Prostate gland (tissue), 2 donors: ENCODE data around the gene DENND4C. TPM values are rescaled to one million over a fixed set of nuclear protein-coding genes. Genes with fewer than 3 reads are reported as not detected.
"Not testable (repeated sequence)": the region's sequence is repeated elsewhere in the genome, so short reads cannot be mapped to it uniquely, and the experiment has no call there.

Experiments used
- DNase-seq: peaks from one replicate; pipeline ENCODE4 v3.0.0-alpha.2; 2019; ENCODE audit warnings: low spot score
- H3K27ac ChIP-seq, 2 donors: fragments of 200-600 bp; sonication (generic); 2 replicates each; pipeline ENCODE4 v1.5.1; 2017 to 2019
- H3K27me3 ChIP-seq: fragments of 200-600 bp; sonication (generic); replicated peaks from 2 replicates; pipeline ENCODE4 v1.5.1; 2019; ENCODE audit not compliant: insufficient read depth
- H3K36me3 ChIP-seq, 2 donors: fragments of 200-600 bp; sonication (generic); 1 replicate in 1 of 2; 2 replicates in 1 of 2; pipeline versions ENCODE4 v1.5.1 to v1.8.1; 2017 to 2019
- H3K4me1 ChIP-seq: fragments of 200-600 bp; sonication (generic); replicated peaks from 2 replicates; pipeline ENCODE4 v1.5.1; 2019
- H3K4me3 ChIP-seq, 2 donors: fragments of 200-600 bp; sonication (generic); 2 replicates each; pipeline ENCODE4 v1.5.1; 2017 to 2019
- H3K9me3 ChIP-seq: fragments of 200-600 bp; sonication (generic); 2 replicates; pipeline ENCODE4 v1.5.1; 2017
- CTCF ChIP-seq, 4 experiments: fragments of 200-600 bp in 2 of 4; fragments of 450-650 bp in 2 of 4; sonication (generic) in 2 of 4; IDR thresholded peaks; 1 replicate in 3 of 4; 2 replicates in 1 of 4; pipeline ENCODE4 v1.5.1; 2016 to 2019; ENCODE audit warnings: antibody characterized with exemption in 4 of 4, mild to moderate bottlenecking in 2 of 4, moderate library complexity in 2 of 4
- POLR2A ChIP-seq: fragments of 450-650 bp; IDR thresholded peaks from one replicate; pipeline ENCODE4 v1.6.1; 2016; ENCODE audit warnings: antibody characterized with exemption, mild to moderate bottlenecking
- POLR2AphosphoS5 ChIP-seq: sonication (generic); formaldehyde crosslinking; IDR thresholded peaks from one replicate; pipeline ENCODE4 v1.6.1; 2017; ENCODE audit warnings: antibody characterized with exemption
- WGBS: methylation state at CpG from one replicate; pipeline ENCODE4 v1.1.5; 2018; 5-methylcytosine and 5-hydroxymethylcytosine counted together
- intact Hi-C: fragments of 100-400 bp; cut with DNase I; formaldehyde crosslinking; loops from one replicate; pipeline ENCODE4 v1.14.2; 2022
- total RNA-seq, 2 donors: library from RNA; depleted of rRNA; stranded (reverse); fragments of >200 nt; gene quantifications; one replicate each; pipeline ENCODE4 v1.1.0, GENCODE V29; 2016

The DENND4C gene
- total RNA-seq, 2 donors from 2014 or later: 71.4 to 104 TPM

- Histone ChIP-seq H3K36me3 (no peaks in the 10 kb centered on the region), H3K4me3 (no peak overlapping the region), H3K27me3 (no peaks in the 10 kb centered on the region), H3K9me3 (no peaks in the 10 kb centered on the region), H3K27ac (no peak overlapping the region), H3K4me1 (no peaks in the 10 kb centered on the region)
- WGBS: 71% methylated on average over 7 of the region's 7 CpGs
- no peak for DNase-seq
- TF ChIP-seq POLR2A (no peak), POLR2AphosphoS5 (no peak)
- intact Hi-C loops: no loop called here
Measured at GRCh38 chr9:19252174-19252884, 21.8 kb downstream of the DENND4C start.

GRCh38 chr9:19252885-19253219 is 22.4 kb downstream of the DENND4C start:
- no peak for TF ChIP-seq CTCF (IDR thresholded peaks at IDR 0.05)
- TF ChIP-seq POLR2A: no peak
- H3K27ac ChIP-seq: no peak overlapping the region
- no peaks in the 10 kb centered on the region for H3K27me3 ChIP-seq
- no peak overlapping the region for H3K4me3 ChIP-seq
- no peaks in the 10 kb centered on the region for H3K4me1 ChIP-seq
- H3K9me3 ChIP-seq: no peaks in the 10 kb centered on the region
- H3K36me3 ChIP-seq: no peaks in the 10 kb centered on the region
- DNase-seq: no peak
- intact Hi-C loops: no loop called here
- 84% methylated on average over 4 of the region's 4 CpGs for WGBS

- Histone ChIP-seq H3K4me1 (no peaks in the 10 kb centered on the region), H3K36me3 (no peaks in the 10 kb centered on the region), H3K4me3 (no peak overlapping the region), H3K27ac (no peak overlapping the region), H3K27me3 (no peaks in the 10 kb centered on the region), H3K9me3 (no peaks in the 10 kb centered on the region)
- intact Hi-C loops: no loop called here
- TF ChIP-seq POLR2AphosphoS5 (no peak), CTCF (IDR thresholded peaks at IDR 0.05) (no peak), POLR2A (no peak)
- 86% methylated on average over 2 of the region's 2 CpGs for WGBS
- no peak for DNase-seq
Measured at GRCh38 chr9:19255112-19255511, 24.6 kb downstream of the DENND4C start.

- TF ChIP-seq POLR2AphosphoS5: no peak
- no peak for TF ChIP-seq POLR2A
- TF ChIP-seq CTCF (IDR thresholded peaks at IDR 0.05): no peak
- intact Hi-C loops: no loop called here
- no peak overlapping the region for H3K4me3 ChIP-seq
- no peak overlapping the region for H3K27ac ChIP-seq
- no peaks in the 10 kb centered on the region for H3K36me3 ChIP-seq
- DNase-seq: no peak
- H3K9me3 ChIP-seq: no peaks in the 10 kb centered on the region
- H3K4me1 ChIP-seq: no peaks in the 10 kb centered on the region
- H3K27me3 ChIP-seq: no peaks in the 10 kb centered on the region
Measured at GRCh38 chr9:19255821-19256220, 25.3 kb downstream of the DENND4C start.

GRCh38 chr9:19259665-19260255 is 29.3 kb downstream of the DENND4C start:
- H3K27me3 ChIP-seq, H3K4me1 ChIP-seq, H3K27ac ChIP-seq, H3K9me3 ChIP-seq, H3K36me3 ChIP-seq, intact Hi-C loops, DNase-seq, H3K4me3 ChIP-seq: not testable (repeated sequence)
- WGBS: 95% methylated on average over 8 of the region's 8 CpGs

GRCh38 chr9:19265602-19266001 is 35.1 kb downstream of the DENND4C start:
- H3K27ac ChIP-seq, DNase-seq, H3K9me3 ChIP-seq, intact Hi-C loops, H3K4me3 ChIP-seq, H3K36me3 ChIP-seq, H3K4me1 ChIP-seq, H3K27me3 ChIP-seq: not testable (repeated sequence)
- WGBS: 98% methylated on average over 4 of the region's 4 CpGs

GRCh38 chr9:19266778-19267384 is 36.4 kb downstream of the DENND4C start:
- H3K4me3 ChIP-seq, H3K36me3 ChIP-seq, H3K4me1 ChIP-seq, H3K27me3 ChIP-seq, H3K27ac ChIP-seq, DNase-seq, H3K9me3 ChIP-seq, intact Hi-C loops: not testable (repeated sequence)
- 97% methylated on average over 3 of the region's 3 CpGs for WGBS
